Naive thymus-derived CD4-positive, alpha-beta T cell (primary cell): ENCODE measurements around the gene CSF1R. TPM values are rescaled to one million over a fixed set of nuclear protein-coding genes. Genes with fewer than 3 reads are reported as not detected.

Experiments
- ATAC-seq: fragments of 150-1000 bp; cut with Tn5 transposase; 2 replicates; pipeline ENCODE4 v1.10.0; 2021; ENCODE audit warnings: mild to moderate bottlenecking, moderate library complexity
- CTCF ChIA-PET: fragments of 350-600 bp; sonication (Branson Sonifier 250); formaldehyde crosslinking; loops from one replicate; lab custom pipeline; 2021; ENCODE audit warnings: antibody characterized with exemption; lab: Charles Lee
- POLR2A ChIA-PET: fragments of 350-600 bp; sonication (Branson Sonifier 250); formaldehyde crosslinking; loops from one replicate; lab custom pipeline; 2021; ENCODE audit warnings: antibody characterized with exemption, inconsistent platforms; lab: Charles Lee
- DNase-seq, 9 donors: peaks; one replicate each; pipeline versions ENCODE4 v3.0.0 to v3.0.0-alpha.2; 2020 to 2022; ENCODE audit warnings: mixed read lengths in 1 of 9
- H3K27ac ChIP-seq: one replicate; pipeline ENCODE4 v1.7.0; 2013; ENCODE audit warnings: mild to moderate bottlenecking, low read depth, low read length, moderate library complexity
- H3K27me3 ChIP-seq, 2 donors: one replicate each; pipeline ENCODE4 v1.7.0; 2013; ENCODE audit warnings: low read length in 2 of 2, mild to moderate bottlenecking in 2 of 2, moderate library complexity in 2 of 2; ENCODE audit not compliant: control insufficient read depth in 2 of 2, insufficient read depth in 2 of 2
- H3K36me3 ChIP-seq, 3 experiments: 1 replicate in 2 of 3; 2 replicates in 1 of 3; pipeline ENCODE4 v1.7.0; 2013; ENCODE audit warnings: low read length in 3 of 3, mild to moderate bottlenecking in 3 of 3, moderate library complexity in 1 of 3; ENCODE audit not compliant: insufficient read depth in 3 of 3, control insufficient read depth in 2 of 3
- H3K4me1 ChIP-seq, 2 donors: one replicate each; pipeline ENCODE4 v1.7.0; 2013; ENCODE audit warnings: low read length in 2 of 2, mild to moderate bottlenecking in 2 of 2, moderate library complexity in 1 of 2; ENCODE audit not compliant: control insufficient read depth in 2 of 2, insufficient read depth in 2 of 2
- H3K4me3 ChIP-seq: 2 replicates; pipeline ENCODE4 v1.7.0; 2013; ENCODE audit warnings: mild to moderate bottlenecking, low read length
- H3K9me3 ChIP-seq, 3 experiments: 1 replicate in 2 of 3; 2 replicates in 1 of 3; pipeline ENCODE4 v1.7.0; 2013; ENCODE audit warnings: low read length in 3 of 3; ENCODE audit not compliant: control insufficient read depth in 2 of 3
- H3K27ac Mint-ChIP-seq, 9 donors: one replicate each; pipeline ENCODE4 v1.8.0; 2020 to 2022; ENCODE audit warnings: mixed read lengths in 9 of 9, mild to moderate bottlenecking in 8 of 9, moderate library complexity in 5 of 9, inconsistent platforms in 2 of 9
- H3K27me3 Mint-ChIP-seq, 5 donors: one replicate each; pipeline ENCODE4 v1.8.0; 2021 to 2022; ENCODE audit warnings: mixed read lengths in 5 of 5, mild to moderate bottlenecking in 1 of 5
- H3K36me3 Mint-ChIP-seq, 5 donors: one replicate each; pipeline ENCODE4 v1.8.0; 2020 to 2022; ENCODE audit warnings: mixed read lengths in 5 of 5, mild to moderate bottlenecking in 3 of 5, inconsistent platforms in 1 of 5
- H3K4me1 Mint-ChIP-seq, 7 donors: one replicate each; pipeline ENCODE4 v1.8.0; 2020 to 2022; ENCODE audit warnings: mixed read lengths in 7 of 7, mild to moderate bottlenecking in 3 of 7, inconsistent platforms in 1 of 7
- H3K4me3 Mint-ChIP-seq, 10 donors: one replicate each; pipeline ENCODE4 v1.8.0; 2020 to 2022; ENCODE audit warnings: mild to moderate bottlenecking in 10 of 10, mixed read lengths in 10 of 10, moderate library complexity in 6 of 10, inconsistent platforms in 2 of 10
- H3K9me3 Mint-ChIP-seq, 11 donors: one replicate each; pipeline ENCODE4 v1.8.0; 2020 to 2022; ENCODE audit warnings: mixed read lengths in 11 of 11, mild to moderate bottlenecking in 4 of 11, inconsistent platforms in 1 of 11, moderate library complexity in 1 of 11
- intact Hi-C, 2 donors: fragments of 100-400 bp; cut with micrococcal nuclease; formaldehyde crosslinking; loops; one replicate each; pipeline ENCODE4 v1.15.1; 2023
- polyA plus RNA-seq, 2 donors: library from polyadenylated mRNA; unstranded; fragments of 300-500 nt; fragmentation: Illumina TruSeq; gene quantifications; one replicate each; pipeline ENCODE4 v1.2.3, GENCODE V29; 2021
- total RNA-seq, 6 experiments: library from RNA in 5 of 6; stranded (reverse) in 5 of 6; gene quantifications; 1 replicate in 5 of 6; 2 replicates in 1 of 6; pipeline ENCODE4 v1.2.3 and lab custom pipeline; 2021 to 2026

The CSF1R gene
- total and polyA plus RNA-seq, 7 experiments from 2014 or later, result 0.09 to 92.4 (median 4.5) TPM

GRCh38 chr5:150109921-150110320 is 23.6 kb upstream of the CSF1R start:
- H3K4me3 ChIP-seq, result no peak overlapping the region
- Mint-ChIP-seq H3K4me3 (no peak overlapping the region), H3K36me3 (no peaks in the 10 kb centered on the region), H3K9me3 (peaks cover 0 to 1% (median 0%) of the 10 kb centered on the region in 11 donors), H3K4me1 (peaks cover 0 to 12% (median 0%) of the 10 kb centered on the region in 7 donors), H3K27me3 (peaks cover 0 to 15% (median 4%) of the 10 kb centered on the region in 5 donors), H3K27ac (no peak overlapping the region)
- ChIA-PET CTCF (no interaction called here), POLR2A (no interaction called here)
- intact Hi-C loops, result no loop called here
- no peaks in the 10 kb centered on the region for H3K27me3 ChIP-seq
- no peaks in the 10 kb centered on the region for H3K9me3 ChIP-seq
- no peak for ATAC-seq
- no peaks in the 10 kb centered on the region for H3K36me3 ChIP-seq
- no peak overlapping the region for H3K27ac ChIP-seq
- no peak for DNase-seq
- no peaks in the 10 kb centered on the region for H3K4me1 ChIP-seq

- no peaks in the 10 kb centered on the region for H3K36me3 Mint-ChIP-seq
- H3K9me3 Mint-ChIP-seq, result peaks cover 0 to 1% (median 0%) of the 10 kb centered on the region in 11 donors
- ChIA-PET POLR2A (interaction anchor here (0.6 kb wide), 1 partner anchor 358 kb away, joined by 3 read pairs; no protein-coding TSS in a partner anchor), CTCF (no interaction called here)
- H3K27ac Mint-ChIP-seq, result no peak overlapping the region
- H3K4me3 ChIP-seq, result no peak overlapping the region
- H3K27ac ChIP-seq, result no peak overlapping the region
- intact Hi-C loops, result no loop called here
- no peaks in the 10 kb centered on the region for H3K36me3 ChIP-seq
- H3K4me1 Mint-ChIP-seq, result peaks cover 0 to 12% (median 0%) of the 10 kb centered on the region in 7 donors
- no peak overlapping the region for H3K4me3 Mint-ChIP-seq
- H3K4me1 ChIP-seq, result no peaks in the 10 kb centered on the region
- ATAC-seq (no peak), DNase-seq (no peak)
- no peaks in the 10 kb centered on the region for H3K9me3 ChIP-seq
- H3K27me3 Mint-ChIP-seq, result peaks cover 0 to 15% (median 4%) of the 10 kb centered on the region in 5 donors
- no peaks in the 10 kb centered on the region for H3K27me3 ChIP-seq
Measured at GRCh38 chr5:150108711-150109514, 22.6 kb upstream of the CSF1R start.

GRCh38 chr5:150107909-150108447 is 21.6 kb upstream of the CSF1R start:
- CTCF ChIA-PET, result no interaction called here
- no peaks in the 10 kb centered on the region for H3K9me3 ChIP-seq
- no peaks in the 10 kb centered on the region for H3K4me1 ChIP-seq
- Mint-ChIP-seq H3K9me3 (peaks cover 0 to 1% (median 0%) of the 10 kb centered on the region in 11 donors), H3K27ac (peak overlapping the region in 1 of 9 donors; percentile 12), H3K4me3 (no peak overlapping the region), H3K4me1 (peaks cover 0 to 9% (median 0%) of the 10 kb centered on the region in 7 donors), H3K27me3 (peaks cover 0 to 15% (median 4%) of the 10 kb centered on the region in 5 donors), H3K36me3 (no peaks in the 10 kb centered on the region)
- ATAC-seq (no peak), DNase-seq (no peak)
- intact Hi-C loops, result no loop called here
- H3K27ac ChIP-seq, result no peak overlapping the region
- H3K27me3 ChIP-seq, result no peaks in the 10 kb centered on the region
- no peak overlapping the region for H3K4me3 ChIP-seq
- POLR2A ChIA-PET, result interaction anchor here (0.6 kb wide), 1 partner anchor 357 kb away, joined by 3 read pairs; no protein-coding TSS in a partner anchor
- H3K36me3 ChIP-seq, result no peaks in the 10 kb centered on the region

GRCh38 chr5:150106674-150107426 is 20.5 kb upstream of the CSF1R start:
- Mint-ChIP-seq H3K36me3 (no peaks in the 10 kb centered on the region), H3K27ac (peak overlapping the region in 1 of 9 donors; percentile 42), H3K4me1 (peaks cover 0 to 7% (median 0%) of the 10 kb centered on the region in 7 donors), H3K9me3 (peaks cover 0 to 1% (median 0%) of the 10 kb centered on the region in 11 donors), H3K27me3 (peaks cover 0 to 15% (median 4%) of the 10 kb centered on the region in 5 donors), H3K4me3 (no peak overlapping the region)
- CTCF ChIA-PET, result no interaction called here
- no peaks in the 10 kb centered on the region for H3K27me3 ChIP-seq
- H3K9me3 ChIP-seq, result no peaks in the 10 kb centered on the region
- POLR2A ChIA-PET, result no interaction called here
- intact Hi-C loops, result no loop called here
- ATAC-seq (no peak), DNase-seq (no peak)
- no peak overlapping the region for H3K27ac ChIP-seq
- no peak overlapping the region for H3K4me3 ChIP-seq
- H3K36me3 ChIP-seq, result no peaks in the 10 kb centered on the region
- no peaks in the 10 kb centered on the region for H3K4me1 ChIP-seq

GRCh38 chr5:150105928-150106615 is 19.7 kb upstream of the CSF1R start:
- Mint-ChIP-seq H3K27ac (no peak overlapping the region), H3K9me3 (peaks cover 0 to 1% (median 0%) of the 10 kb centered on the region in 11 donors), H3K4me3 (no peak overlapping the region), H3K4me1 (peaks cover 0 to 7% (median 0%) of the 10 kb centered on the region in 7 donors), H3K36me3 (no peaks in the 10 kb centered on the region), H3K27me3 (peaks cover 0 to 18% (median 4%) of the 10 kb centered on the region in 5 donors)
- H3K27me3 ChIP-seq, result no peaks in the 10 kb centered on the region
- no peak overlapping the region for H3K27ac ChIP-seq
- intact Hi-C loops, result no loop called here
- no peaks in the 10 kb centered on the region for H3K9me3 ChIP-seq
- H3K4me1 ChIP-seq, result no peaks in the 10 kb centered on the region
- ATAC-seq, result no peak
- no peaks in the 10 kb centered on the region for H3K36me3 ChIP-seq
- ChIA-PET POLR2A (no interaction called here), CTCF (no interaction called here)
- H3K4me3 ChIP-seq, result no peak overlapping the region
- no peak for DNase-seq

- Mint-ChIP-seq H3K4me1 (peaks cover 0 to 7% (median 0%) of the 10 kb centered on the region in 7 donors), H3K27ac (no peak overlapping the region), H3K27me3 (peaks cover 0 to 14% (median 5%) of the 10 kb centered on the region in 5 donors), H3K9me3 (peaks cover 0 to 3% (median 0%) of the 10 kb centered on the region in 11 donors), H3K4me3 (no peak overlapping the region), H3K36me3 (no peaks in the 10 kb centered on the region)
- no peak for ATAC-seq
- no peaks in the 10 kb centered on the region for H3K36me3 ChIP-seq
- no peak for DNase-seq
- no peaks in the 10 kb centered on the region for H3K27me3 ChIP-seq
- ChIA-PET POLR2A (no interaction called here), CTCF (no interaction called here)
- no peaks in the 10 kb centered on the region for H3K4me1 ChIP-seq
- H3K9me3 ChIP-seq, result no peaks in the 10 kb centered on the region
- intact Hi-C loops, result no loop called here
- no peak overlapping the region for H3K27ac ChIP-seq
- no peak overlapping the region for H3K4me3 ChIP-seq
Measured at GRCh38 chr5:150104550-150104870, 18.2 kb upstream of the CSF1R start.
